ENCODE measurements around the gene LYL1.

GRCh38 chr19:13118424-13119193 lies 16.0 kb upstream of the LYL1 start:
- TF ChIP-seq CTCF (IDR thresholded peaks at IDR 0.05) (no peak), POLR2A (IDR thresholded peaks at IDR 0.05) (no peak), EP300 (IDR thresholded peaks at IDR 0.05) (no peak)
